Psoas muscle (tissue), 8 donors: Measurements from ENCODE around the gene MGRN1. TPM values are rescaled to one million over a fixed set of nuclear protein-coding genes. Genes with fewer than 3 reads are reported as not detected.

Source experiments
- ATAC-seq, 4 donors: fragments of 200-7000 bp; cut with Tn5 transposase; one replicate each; pipeline ENCODE4 v1.9.1; 2020; ENCODE audit warnings: moderate library complexity in 3 of 4, mild to moderate bottlenecking in 2 of 4
- DNase-seq, 2 donors: peaks; one replicate each; pipeline ENCODE4 v3.0.0-alpha.2; 2020
- H3K27ac ChIP-seq: fragments of 200-600 bp; one replicate; pipeline ENCODE4 v1.8.0; 2022
- H3K27me3 ChIP-seq, 3 donors: fragments of 200-600 bp in 1 of 3; one replicate each; pipeline versions ENCODE4 v1.6.1 to v1.8.0; 2013 to 2022; ENCODE audit warnings: low read length in 2 of 3, mild to moderate bottlenecking in 2 of 3, moderate library complexity in 1 of 3; ENCODE audit not compliant: insufficient read depth in 3 of 3
- H3K36me3 ChIP-seq, 2 donors: fragments of 200-600 bp in 1 of 2; one replicate each; pipeline versions ENCODE4 v1.6.1 to v1.8.0; 2013 to 2022; ENCODE audit warnings: low read depth in 1 of 2, mild to moderate bottlenecking in 1 of 2, moderate library complexity in 1 of 2; ENCODE audit not compliant: insufficient read depth in 1 of 2
- H3K4me1 ChIP-seq: fragments of 200-600 bp; one replicate; pipeline ENCODE4 v1.8.0; 2022
- H3K4me3 ChIP-seq: fragments of 200-600 bp; one replicate; pipeline ENCODE4 v1.8.0; 2022; ENCODE audit warnings: mild to moderate bottlenecking
- H3K9me3 ChIP-seq: fragments of 200-600 bp; one replicate; pipeline ENCODE4 v1.8.0; 2022
- WGBS, 3 donors: extraction: QIAGEN DNeasy Blood & Tissue Kit; methylation state at CpG; one replicate each; pipeline versions ENCODE4 v1.1.6 to v1.1.7; 2013; 5-methylcytosine and 5-hydroxymethylcytosine counted together
- intact Hi-C, 2 donors: fragments of 100-400 bp; cut with DNase I; formaldehyde crosslinking; loops; one replicate each; pipeline versions ENCODE4 v1.11.0 to v1.14.2; 2022
- polyA plus RNA-seq, 3 donors: library from polyadenylated mRNA; stranded (reverse); fragments of 200-250 nt; gene quantifications; one replicate each; pipeline ENCODE4 v1.2.3, GENCODE V29; 2013
- total RNA-seq, 4 donors: library from RNA; stranded (reverse); fragmentation: NEBNext Ultra II Directional in 2 of 4; extraction: Animal tissue kit (Norgen Biotek cat#: 25700) in 2 of 4; gene quantifications; one replicate each; pipeline versions ENCODE4 v1.2.1 to v1.2.4, GENCODE V29; 2021 to 2023
- TF ChIP-seq, protein P1 (sequence below): fragments of 200-600 bp; IDR thresholded peaks from one replicate; pipeline ENCODE4 v1.8.0; 2022; ENCODE audit warnings: antibody characterized with exemption
- donor health status: healthy with polysubstance abuse.
- donor health status: DM: no; HTN: no; CAD: no; lungs with moderate emphysema.
- donor health status: Bipolar disorder and iron deficiency.
- donor health status: healthy.
- donor health status: DM: yes; HTN: yes; CAD: no.
- donor health status: DM: no; HTN: no; CAD: no.
- donor health status: DM: no; HTN: no; CAD: no.
- donor health status: DM: yes; HTN: yes; CAD: no.

MGRN1 gene
- total and polyA plus RNA-seq, 7 donors: 20.2 to 63.1 (median 44.2) TPM

DNA sequence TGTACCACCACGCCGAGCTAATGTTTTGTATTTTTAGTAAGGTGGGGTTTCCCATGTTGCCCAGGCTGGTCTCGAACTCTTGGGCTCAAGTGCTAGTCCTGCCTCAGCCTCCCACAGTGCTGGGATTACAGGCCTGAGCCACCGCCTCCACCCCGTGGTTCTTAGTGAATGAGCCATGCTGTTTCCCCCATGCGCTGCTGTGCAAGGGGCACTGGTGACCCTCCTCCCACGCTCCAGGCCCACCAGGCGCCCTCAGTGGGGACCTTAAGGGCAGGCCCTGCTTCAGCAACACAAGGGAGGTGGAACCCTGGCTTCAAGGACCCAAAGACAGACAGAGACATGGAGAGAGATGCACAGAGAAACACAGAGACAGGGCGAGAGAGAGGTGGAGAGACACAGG, 53.4 kb downstream of the MGRN1 start:
- Histone ChIP-seq H3K27ac (no peak overlapping the region), H3K4me3 (no peak overlapping the region), H3K27me3 (no peaks in the 10 kb centered on the region), H3K9me3 (no peaks in the 10 kb centered on the region), H3K4me1 (peaks cover 8% of the 10 kb centered on the region), H3K36me3 (peaks cover 0 to 78% of the 10 kb centered on the region in 2 donors)
- WGBS, 3 donors: 91 to 94% (median 92%) methylated on average over 9 of the region's 9 CpGs
- intact Hi-C loops: no loop called here
- TF ChIP-seq, protein P1, sequence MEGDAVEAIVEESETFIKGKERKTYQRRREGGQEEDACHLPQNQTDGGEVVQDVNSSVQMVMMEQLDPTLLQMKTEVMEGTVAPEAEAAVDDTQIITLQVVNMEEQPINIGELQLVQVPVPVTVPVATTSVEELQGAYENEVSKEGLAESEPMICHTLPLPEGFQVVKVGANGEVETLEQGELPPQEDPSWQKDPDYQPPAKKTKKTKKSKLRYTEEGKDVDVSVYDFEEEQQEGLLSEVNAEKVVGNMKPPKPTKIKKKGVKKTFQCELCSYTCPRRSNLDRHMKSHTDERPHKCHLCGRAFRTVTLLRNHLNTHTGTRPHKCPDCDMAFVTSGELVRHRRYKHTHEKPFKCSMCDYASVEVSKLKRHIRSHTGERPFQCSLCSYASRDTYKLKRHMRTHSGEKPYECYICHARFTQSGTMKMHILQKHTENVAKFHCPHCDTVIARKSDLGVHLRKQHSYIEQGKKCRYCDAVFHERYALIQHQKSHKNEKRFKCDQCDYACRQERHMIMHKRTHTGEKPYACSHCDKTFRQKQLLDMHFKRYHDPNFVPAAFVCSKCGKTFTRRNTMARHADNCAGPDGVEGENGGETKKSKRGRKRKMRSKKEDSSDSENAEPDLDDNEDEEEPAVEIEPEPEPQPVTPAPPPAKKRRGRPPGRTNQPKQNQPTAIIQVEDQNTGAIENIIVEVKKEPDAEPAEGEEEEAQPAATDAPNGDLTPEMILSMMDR: no peak
- ATAC-seq: no peak
- DNase-seq: no peak

DNA sequence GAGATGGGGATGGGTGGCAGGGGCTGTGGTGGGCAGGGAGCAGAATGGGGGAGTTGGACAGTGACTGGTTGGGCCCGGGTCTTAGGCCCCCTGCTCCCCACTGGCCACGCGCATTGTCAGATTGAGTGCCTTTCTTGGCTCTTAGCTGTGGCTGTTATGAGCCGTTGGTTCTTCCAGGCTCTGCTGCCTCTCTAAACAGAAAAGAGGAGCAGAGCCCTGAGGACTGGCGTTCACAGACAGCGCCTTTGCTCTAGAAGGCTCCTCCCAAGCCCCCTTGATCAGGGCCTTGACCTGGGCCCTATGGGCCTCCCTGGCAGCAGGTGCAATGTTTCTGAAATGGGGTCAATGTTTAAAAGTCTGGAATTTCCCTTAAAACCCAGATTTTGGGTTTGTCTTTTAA, 54.0 kb downstream of the MGRN1 start:
- Histone ChIP-seq H3K4me3 (no peak overlapping the region), H3K27ac (no peak overlapping the region), H3K27me3 (no peaks in the 10 kb centered on the region), H3K9me3 (no peaks in the 10 kb centered on the region), H3K36me3 (peaks cover 2 to 79% of the 10 kb centered on the region in 2 donors), H3K4me1 (peaks cover 3% of the 10 kb centered on the region)
- no peak for DNase-seq
- TF ChIP-seq, protein P1: no peak
- intact Hi-C loops: no loop called here
- no peak for ATAC-seq
- 89 to 94% (median 91%) methylated on average over 6 of the region's 6 CpGs for WGBS, 3 donors

DNA sequence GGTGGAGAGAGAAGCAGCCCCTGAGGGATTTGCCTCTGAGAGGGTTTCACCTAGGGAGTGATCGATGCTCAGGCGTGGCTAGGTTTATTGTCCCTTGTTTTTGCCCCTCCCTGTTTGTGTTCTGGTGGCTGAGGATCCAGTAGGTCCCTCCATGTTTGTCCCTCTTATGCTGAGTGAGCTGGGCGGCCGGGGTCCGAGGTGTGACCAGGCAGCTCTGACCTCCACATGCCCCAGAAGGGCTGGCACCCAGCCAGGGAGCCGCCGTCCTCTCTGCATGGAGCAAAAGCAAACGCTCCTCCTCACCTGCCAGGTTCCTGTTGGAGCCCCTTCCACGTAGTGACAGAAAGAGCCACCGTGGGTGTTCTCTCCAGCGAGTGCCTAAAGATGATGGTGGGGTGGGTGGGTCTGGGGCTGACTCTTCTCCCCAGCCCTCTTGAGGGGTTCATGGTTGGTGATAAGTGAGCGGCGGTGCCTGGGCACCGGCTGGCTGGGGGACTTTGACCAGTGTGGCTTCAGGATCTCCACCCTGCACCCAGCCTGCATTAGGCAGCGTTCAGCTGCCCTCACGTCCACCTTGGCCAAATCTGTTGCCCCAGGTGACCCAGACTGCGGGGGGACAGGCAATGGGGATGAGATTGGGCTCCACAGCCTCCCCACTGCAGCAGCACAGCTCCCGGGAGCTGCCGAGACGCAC, 54.7 kb downstream of the MGRN1 start:
- peak overlapping the region; percentile 58 for H3K27ac ChIP-seq
- intact Hi-C loops: no loop called here
- TF ChIP-seq, protein P1: no peak
- peaks cover 2 to 80% of the 10 kb centered on the region in 2 donors for H3K36me3 ChIP-seq
- ATAC-seq: no peak
- peaks cover 8% of the 10 kb centered on the region for H3K4me1 ChIP-seq
- peak overlapping the region; percentile 46 for H3K4me3 ChIP-seq
- 72 to 75% (median 74%) methylated on average over 17 to 20 of the region's 20 CpGs for WGBS, 3 donors
- peak in 1 of 2 donors; percentile 64 for DNase-seq
- H3K9me3 ChIP-seq: no peaks in the 10 kb centered on the region
- no peaks in the 10 kb centered on the region for H3K27me3 ChIP-seq

DNA sequence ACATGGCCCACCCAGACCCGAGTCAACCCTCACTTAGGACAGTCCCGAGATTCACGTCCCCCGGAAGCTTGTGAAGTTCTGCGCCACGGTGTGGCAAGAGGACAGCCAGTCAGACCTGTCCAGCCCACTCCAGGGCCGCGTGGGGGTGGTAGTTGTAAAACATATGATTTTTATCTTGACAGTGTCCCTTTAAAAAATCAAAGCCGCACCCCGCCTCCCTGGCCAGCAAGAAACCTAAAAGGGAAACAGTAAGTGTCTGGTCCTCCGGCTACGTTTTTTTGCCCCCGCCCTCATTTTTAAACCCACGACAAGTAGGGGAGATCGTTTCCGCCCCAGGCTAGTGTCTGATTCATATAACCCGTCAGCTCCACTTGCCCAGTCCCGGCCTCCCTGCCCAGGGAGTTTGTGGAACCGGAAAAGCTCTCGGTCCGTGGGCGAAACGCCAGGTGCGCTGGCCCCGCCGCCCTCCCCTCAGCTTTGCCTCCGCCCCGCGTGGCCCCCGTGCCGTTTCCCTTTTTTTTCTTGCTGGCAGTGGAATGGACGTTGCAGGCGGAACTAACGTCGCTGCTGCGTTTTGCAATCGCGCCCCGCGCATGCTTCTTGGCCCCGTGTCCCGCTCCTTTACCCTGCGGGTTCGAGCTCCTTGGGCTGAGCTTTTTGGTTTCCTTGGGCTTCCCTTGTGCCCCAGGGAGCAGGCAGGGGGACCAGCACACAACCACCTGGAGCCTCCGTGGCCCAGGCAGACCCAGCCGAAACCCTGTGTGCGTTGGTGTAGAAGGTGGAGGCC, 55.4 kb downstream of the MGRN1 start:
- 72 to 78% (median 74%) methylated on average over 47 of the region's 47 CpGs for WGBS, 3 donors
- peak overlapping the region; percentile 58 for H3K27ac ChIP-seq
- peak overlapping the region; percentile 46 for H3K4me3 ChIP-seq
- H3K4me1 ChIP-seq: peaks cover 16% of the 10 kb centered on the region
- ATAC-seq (peak in 1 of 4 donors; percentile 5), DNase-seq (peak; percentile 76 to 85)
- no peaks in the 10 kb centered on the region for H3K27me3 ChIP-seq
- peaks cover 2 to 83% of the 10 kb centered on the region in 2 donors for H3K36me3 ChIP-seq
- intact Hi-C loops: no loop called here
- TF ChIP-seq, protein P1: no peak
- H3K9me3 ChIP-seq: no peaks in the 10 kb centered on the region
